Body of pancreas (tissue), 4 donors: ENCODE data around the gene MTTP.

ENCODE experiments used
- CTCF ChIP-seq, 7 experiments: fragments of 450-650 bp in 4 of 7; fragments of 200-600 bp in 3 of 7; sonication (generic) in 3 of 7; IDR thresholded peaks; one replicate each; pipeline ENCODE4 v1.5.1; 2016 to 2019; ENCODE audit warnings: antibody characterized with exemption in 7 of 7
- POLR2A ChIP-seq, 3 donors: fragments of 450-650 bp; IDR thresholded peaks; one replicate each; pipeline ENCODE4 v1.6.1; 2016; ENCODE audit warnings: antibody characterized with exemption in 3 of 3, mild to moderate bottlenecking in 2 of 3

DNA sequence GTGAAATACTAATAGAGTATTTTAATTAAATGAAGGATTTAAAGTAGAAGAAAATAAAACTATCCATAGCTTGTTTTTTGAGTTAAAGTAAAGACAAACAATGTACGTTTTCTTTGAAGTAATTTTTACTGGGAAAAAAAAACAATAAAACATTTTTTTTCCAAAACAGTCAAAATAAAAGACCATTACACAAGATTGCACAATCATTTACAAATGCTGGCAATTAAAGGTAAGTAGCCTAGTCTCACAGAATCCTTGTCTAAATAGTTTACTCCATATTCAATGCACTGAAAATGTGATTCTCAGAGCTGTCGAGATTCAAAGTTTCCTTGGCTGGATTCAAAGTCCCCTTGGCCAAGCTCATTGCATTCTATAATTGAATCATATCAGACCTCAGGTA lies 61.8 kb downstream of the MTTP start:
- TF ChIP-seq CTCF (IDR thresholded peaks at IDR 0.05) (no peak), POLR2A (IDR thresholded peaks at IDR 0.05) (no peak)
